Thymus (tissue), 11 donors: ENCODE data around the gene THY1. TPM values are rescaled to one million over a fixed set of nuclear protein-coding genes. Genes with fewer than 3 reads are reported as not detected.
A peak's percentile ranks its signal among the peaks of the same experiment; 100 is the strongest.

ENCODE experiments used
- DNase-seq, 9 donors: peaks; one replicate each; pipeline ENCODE4 v3.0.0-alpha.2; 2013; ENCODE audit warnings: low spot score in 9 of 9, low read depth in 6 of 9, missing footprints in 1 of 9
- H3K27ac ChIP-seq, 2 donors: one replicate each; pipeline ENCODE4 v1.5.1; 2013; ENCODE audit warnings: control low read depth in 1 of 2, low read depth in 1 of 2, low read length in 1 of 2, mild to moderate bottlenecking in 1 of 2, moderate library complexity in 1 of 2
- H3K27me3 ChIP-seq, 2 donors: one replicate each; pipeline ENCODE4 v1.5.1; 2013; ENCODE audit warnings: low read length in 1 of 2; ENCODE audit not compliant: control insufficient read depth in 2 of 2, insufficient read depth in 1 of 2
- H3K36me3 ChIP-seq, 2 donors: one replicate each; pipeline ENCODE4 v1.5.1; 2013; ENCODE audit warnings: low read length in 1 of 2, mild to moderate bottlenecking in 1 of 2, moderate library complexity in 1 of 2; ENCODE audit not compliant: control insufficient read depth in 2 of 2, insufficient read depth in 2 of 2
- H3K4me1 ChIP-seq, 2 donors: one replicate each; pipeline ENCODE4 v1.5.1; 2013; ENCODE audit warnings: low read length in 2 of 2; ENCODE audit not compliant: control insufficient read depth in 2 of 2, insufficient read depth in 2 of 2
- H3K4me3 ChIP-seq, 2 donors: one replicate each; pipeline ENCODE4 v1.5.1; 2013; ENCODE audit warnings: low read length in 2 of 2, control low read depth in 1 of 2, mild to moderate bottlenecking in 1 of 2
- H3K9me3 ChIP-seq, 2 donors: one replicate each; pipeline ENCODE4 v1.5.1; 2013; ENCODE audit warnings: low read length in 1 of 2, mild to moderate bottlenecking in 1 of 2; ENCODE audit not compliant: control insufficient read depth in 2 of 2, insufficient read depth in 1 of 2
- WGBS: extraction: QIAGEN DNeasy Blood & Tissue Kit; methylation state at CpG from one replicate; pipeline ENCODE4 v1.1.7; 2013; 5-methylcytosine and 5-hydroxymethylcytosine counted together
- polyA plus RNA-seq: library from polyadenylated mRNA; stranded (reverse); fragments of 200-250 nt; gene quantifications from one replicate; pipeline ENCODE4 v1.2.3, GENCODE V29; 2013
- total RNA-seq: library from RNA; stranded (reverse); fragments of 120-200 nt; gene quantifications from one replicate; pipeline ENCODE4 v1.2.4, GENCODE V29; 2013
- donor health status: healthy.

Gene THY1
- total and polyA plus RNA-seq, 2 donors = 15.3 to 88.8 TPM

GRCh38 chr11:119436093-119436492, 13.1 kb upstream of the THY1 start:
- Histone ChIP-seq H3K27ac (no peak overlapping the region), H3K4me3 (no peak overlapping the region), H3K27me3 (peaks cover 0 to 15% of the 10 kb centered on the region in 2 donors), H3K9me3 (no peaks in the 10 kb centered on the region), H3K36me3 (no peaks in the 10 kb centered on the region), H3K4me1 (peaks cover 0 to 13% of the 10 kb centered on the region in 2 donors)
- no peak for DNase-seq
- 93% methylated on average over 7 of the region's 7 CpGs for WGBS

- peaks cover 0 to 15% of the 10 kb centered on the region in 2 donors for H3K27me3 ChIP-seq
- no peak for DNase-seq
- H3K27ac ChIP-seq = no peak overlapping the region
- H3K4me1 ChIP-seq = peaks cover 0 to 13% of the 10 kb centered on the region in 2 donors
- 76% methylated on average over 1 of the region's 1 CpG for WGBS
- H3K36me3 ChIP-seq = no peaks in the 10 kb centered on the region
- H3K9me3 ChIP-seq = no peaks in the 10 kb centered on the region
- no peak overlapping the region for H3K4me3 ChIP-seq
Measured at GRCh38 chr11:119434591-119435330, 11.8 kb upstream of the THY1 start.

GRCh38 chr11:119433358-119433725, 10.4 kb upstream of the THY1 start:
- no peak overlapping the region for H3K4me3 ChIP-seq
- H3K4me1 ChIP-seq = peaks cover 0 to 13% of the 10 kb centered on the region in 2 donors
- H3K9me3 ChIP-seq = no peaks in the 10 kb centered on the region
- H3K27me3 ChIP-seq = peaks cover 0 to 15% of the 10 kb centered on the region in 2 donors
- H3K27ac ChIP-seq = peak overlapping the region in 1 of 2 donors; percentile 63
- 95% methylated on average over 1 of the region's 1 CpG for WGBS
- H3K36me3 ChIP-seq = no peaks in the 10 kb centered on the region
- no peak for DNase-seq

- WGBS = 86% methylated on average over 21 of the region's 21 CpGs
- H3K27me3 ChIP-seq = peaks cover 0 to 15% of the 10 kb centered on the region in 2 donors
- H3K27ac ChIP-seq = peak overlapping the region in 1 of 2 donors; percentile 84
- H3K4me3 ChIP-seq = no peak overlapping the region
- peak in 1 of 9 donors; percentile 25 for DNase-seq
- H3K9me3 ChIP-seq = no peaks in the 10 kb centered on the region
- H3K4me1 ChIP-seq = peaks cover 0 to 13% of the 10 kb centered on the region in 2 donors
- H3K36me3 ChIP-seq = no peaks in the 10 kb centered on the region
Measured at GRCh38 chr11:119432484-119433357, 9.7 kb upstream of the THY1 start.

GRCh38 chr11:119431523-119431922, 8.6 kb upstream of the THY1 start:
- WGBS = 90% methylated on average over 7 of the region's 7 CpGs
- Histone ChIP-seq H3K9me3 (no peaks in the 10 kb centered on the region), H3K27ac (no peak overlapping the region), H3K27me3 (peaks cover 0 to 15% of the 10 kb centered on the region in 2 donors), H3K4me1 (peaks cover 0 to 13% of the 10 kb centered on the region in 2 donors), H3K4me3 (no peak overlapping the region), H3K36me3 (no peaks in the 10 kb centered on the region)
- DNase-seq = no peak

- Histone ChIP-seq H3K27me3 (peaks cover 24 to 38% of the 10 kb centered on the region in 2 donors), H3K9me3 (peaks cover 0 to 2% of the 10 kb centered on the region in 2 donors), H3K36me3 (no peaks in the 10 kb centered on the region), H3K4me1 (peaks cover 0 to 4% of the 10 kb centered on the region in 2 donors), H3K27ac (no peak overlapping the region), H3K4me3 (no peak overlapping the region)
- no peak for DNase-seq
- 95% methylated on average over 5 of the region's 5 CpGs for whole genome bisulfite sequencing
Measured at GRCh38 chr11:119427279-119427678, 4.3 kb upstream of the THY1 start.

GRCh38 chr11:119426142-119426541, 3.2 kb upstream of the THY1 start:
- H3K27ac ChIP-seq = no peak overlapping the region
- no peaks in the 10 kb centered on the region for H3K36me3 ChIP-seq
- H3K27me3 ChIP-seq = peaks cover 34 to 45% of the 10 kb centered on the region in 2 donors
- no peaks in the 10 kb centered on the region for H3K4me1 ChIP-seq
- H3K4me3 ChIP-seq = no peak overlapping the region
- WGBS = 83% methylated on average over 4 of the region's 4 CpGs
- peaks cover 0 to 2% of the 10 kb centered on the region in 2 donors for H3K9me3 ChIP-seq
- DNase-seq = no peak

- no peak for DNase-seq
- H3K27me3 ChIP-seq = peaks cover 34 to 59% of the 10 kb centered on the region in 2 donors
- H3K36me3 ChIP-seq = no peaks in the 10 kb centered on the region
- no peak overlapping the region for H3K4me3 ChIP-seq
- 92% methylated on average over 2 of the region's 2 CpGs for WGBS
- H3K27ac ChIP-seq = no peak overlapping the region
- H3K4me1 ChIP-seq = no peaks in the 10 kb centered on the region
- H3K9me3 ChIP-seq = peaks cover 0 to 2% of the 10 kb centered on the region in 2 donors
Measured at GRCh38 chr11:119424775-119425174, 1.8 kb upstream of the THY1 start.

GRCh38 chr11:119424276-119424675, 1.3 kb upstream of the THY1 start:
- DNase-seq = no peak
- 94% methylated on average over 3 of the region's 3 CpGs for WGBS
- no peak overlapping the region for H3K27ac ChIP-seq
- no peak overlapping the region for H3K4me3 ChIP-seq
- H3K27me3 ChIP-seq = peaks cover 34 to 61% of the 10 kb centered on the region in 2 donors
- H3K9me3 ChIP-seq = peaks cover 0 to 2% of the 10 kb centered on the region in 2 donors
- H3K36me3 ChIP-seq = no peaks in the 10 kb centered on the region
- no peaks in the 10 kb centered on the region for H3K4me1 ChIP-seq
